ENCODE results near the gene CBLB. TPM values are rescaled to one million over a fixed set of nuclear protein-coding genes. Genes with fewer than 3 reads are reported as not detected.

Gene CBLB
- total RNA-seq, 1 donor from 2014 or later = 41.5 TPM

DNA sequence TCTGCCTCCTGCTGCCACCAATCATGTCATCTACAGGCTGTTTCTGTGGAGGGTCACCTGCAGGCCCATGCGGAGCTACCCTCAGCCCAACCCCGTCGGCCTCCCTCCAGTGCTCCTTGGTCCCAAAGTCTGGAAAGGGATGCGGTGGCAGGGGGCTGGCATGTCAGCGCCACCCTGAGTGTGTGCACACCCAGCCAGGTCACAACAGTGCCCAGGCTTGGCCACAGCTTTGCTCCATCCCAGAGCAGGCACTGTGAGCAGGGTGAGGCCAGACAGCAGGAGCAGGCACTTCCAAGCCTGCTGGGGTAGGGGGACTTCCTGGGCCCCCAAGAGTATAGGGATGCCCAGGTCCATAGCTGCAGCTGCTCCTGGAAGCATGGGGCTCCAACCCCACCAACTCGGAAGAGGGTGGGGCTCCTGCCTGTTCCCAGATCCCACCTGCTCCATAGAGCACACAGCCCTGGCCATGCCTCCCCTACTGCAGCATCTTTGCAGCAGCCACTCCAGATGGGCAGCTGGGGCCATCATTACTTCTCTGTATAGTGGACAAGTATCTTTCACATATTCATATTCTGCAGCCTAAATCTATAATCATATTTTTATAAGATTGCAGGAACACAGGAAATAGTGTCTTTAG lies 109.3 kb downstream of the CBLB start:
- Histone ChIP-seq H3K36me3 (peaks cover 6% of the 10 kb centered on the region), H3K9me3 (no peaks in the 10 kb centered on the region), H3K4me3 (no peak overlapping the region), H3K27ac (no peak overlapping the region), H3K4me1 (no peaks in the 10 kb centered on the region), H3K27me3 (no peaks in the 10 kb centered on the region)
- intact Hi-C loops (cut with DNase I) = no loop called here
- ATAC-seq (peak; percentile 38), DNase-seq (no peak)
- TF ChIP-seq, protein P1, sequence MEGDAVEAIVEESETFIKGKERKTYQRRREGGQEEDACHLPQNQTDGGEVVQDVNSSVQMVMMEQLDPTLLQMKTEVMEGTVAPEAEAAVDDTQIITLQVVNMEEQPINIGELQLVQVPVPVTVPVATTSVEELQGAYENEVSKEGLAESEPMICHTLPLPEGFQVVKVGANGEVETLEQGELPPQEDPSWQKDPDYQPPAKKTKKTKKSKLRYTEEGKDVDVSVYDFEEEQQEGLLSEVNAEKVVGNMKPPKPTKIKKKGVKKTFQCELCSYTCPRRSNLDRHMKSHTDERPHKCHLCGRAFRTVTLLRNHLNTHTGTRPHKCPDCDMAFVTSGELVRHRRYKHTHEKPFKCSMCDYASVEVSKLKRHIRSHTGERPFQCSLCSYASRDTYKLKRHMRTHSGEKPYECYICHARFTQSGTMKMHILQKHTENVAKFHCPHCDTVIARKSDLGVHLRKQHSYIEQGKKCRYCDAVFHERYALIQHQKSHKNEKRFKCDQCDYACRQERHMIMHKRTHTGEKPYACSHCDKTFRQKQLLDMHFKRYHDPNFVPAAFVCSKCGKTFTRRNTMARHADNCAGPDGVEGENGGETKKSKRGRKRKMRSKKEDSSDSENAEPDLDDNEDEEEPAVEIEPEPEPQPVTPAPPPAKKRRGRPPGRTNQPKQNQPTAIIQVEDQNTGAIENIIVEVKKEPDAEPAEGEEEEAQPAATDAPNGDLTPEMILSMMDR (IDR thresholded peaks at IDR 0.05) = no peak

DNA sequence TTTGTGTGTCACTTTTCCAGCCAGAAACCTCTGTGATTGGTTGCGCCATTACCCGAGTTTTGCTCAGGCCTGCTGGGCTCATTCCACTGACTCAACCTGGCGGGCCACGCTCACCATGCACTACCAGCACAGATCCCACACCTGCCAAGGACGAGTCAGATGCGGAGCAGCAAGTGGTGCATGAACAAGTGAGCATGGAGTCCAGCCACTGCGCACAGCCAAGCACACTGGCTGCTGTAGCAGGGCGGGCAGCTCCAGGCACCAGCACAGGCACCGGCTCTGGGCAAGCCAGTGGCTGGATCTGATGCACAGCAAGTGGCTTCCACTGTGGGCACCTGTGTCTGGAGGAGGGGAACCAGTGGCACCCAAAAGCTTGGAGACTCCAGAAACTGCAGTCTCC lies 110.4 kb downstream of the CBLB start:
- no peaks in the 10 kb centered on the region for H3K9me3 ChIP-seq
- peak; percentile 16 for ATAC-seq
- DNase-seq = no peak
- intact Hi-C loops (cut with DNase I) = no loop called here
- H3K27me3 ChIP-seq = no peaks in the 10 kb centered on the region
- H3K4me1 ChIP-seq = peaks cover 3% of the 10 kb centered on the region
- H3K27ac ChIP-seq = no peak overlapping the region
- H3K4me3 ChIP-seq = no peak overlapping the region
- peaks cover 6% of the 10 kb centered on the region for H3K36me3 ChIP-seq
- TF ChIP-seq, protein P1 (IDR thresholded peaks at IDR 0.05) = no peak

DNA sequence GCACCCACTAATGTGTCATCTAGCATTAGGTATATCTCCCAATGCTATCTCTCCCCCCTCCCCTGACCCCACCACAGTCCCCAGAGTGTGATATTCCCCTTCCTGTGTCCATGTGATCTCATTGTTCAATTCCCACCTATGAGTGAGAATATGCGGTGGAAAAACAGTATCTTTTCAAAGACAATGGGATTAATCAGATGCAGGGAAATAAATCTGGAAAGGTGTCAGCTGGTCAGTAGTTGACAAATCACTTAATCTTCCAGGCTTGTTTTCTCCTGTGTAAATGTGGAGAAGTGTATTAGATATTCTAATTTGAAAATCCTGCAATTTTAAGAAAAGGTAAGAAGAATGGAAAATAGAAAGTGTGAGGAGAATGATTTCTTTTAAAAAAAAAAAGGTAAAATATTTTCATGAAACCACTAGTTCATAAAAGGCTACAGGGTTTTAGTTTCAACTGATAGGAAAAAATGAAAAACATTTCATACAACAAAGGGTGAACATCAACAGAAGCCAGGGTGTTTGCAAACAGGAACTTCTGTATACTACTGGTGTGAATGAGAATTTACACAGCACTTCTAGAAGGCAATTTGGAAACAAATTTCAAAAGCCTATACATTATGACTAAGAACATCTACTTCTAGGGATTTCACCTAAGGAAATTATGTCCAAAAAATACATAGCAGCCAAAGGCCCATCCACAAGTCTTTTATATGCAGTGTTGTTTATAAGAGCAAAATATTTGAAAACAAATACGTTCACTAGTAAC lies 113.5 kb downstream of the CBLB start:
- DNase-seq (no peak), ATAC-seq (no peak)
- Histone ChIP-seq H3K4me1 (peaks cover 6% of the 10 kb centered on the region), H3K27me3 (no peaks in the 10 kb centered on the region), H3K9me3 (no peaks in the 10 kb centered on the region), H3K27ac (no peak overlapping the region), H3K36me3 (no peaks in the 10 kb centered on the region), H3K4me3 (no peak overlapping the region)
- intact Hi-C loops (cut with DNase I) = no loop called here
- TF ChIP-seq, protein P1 (IDR thresholded peaks at IDR 0.05) = no peak

DNA sequence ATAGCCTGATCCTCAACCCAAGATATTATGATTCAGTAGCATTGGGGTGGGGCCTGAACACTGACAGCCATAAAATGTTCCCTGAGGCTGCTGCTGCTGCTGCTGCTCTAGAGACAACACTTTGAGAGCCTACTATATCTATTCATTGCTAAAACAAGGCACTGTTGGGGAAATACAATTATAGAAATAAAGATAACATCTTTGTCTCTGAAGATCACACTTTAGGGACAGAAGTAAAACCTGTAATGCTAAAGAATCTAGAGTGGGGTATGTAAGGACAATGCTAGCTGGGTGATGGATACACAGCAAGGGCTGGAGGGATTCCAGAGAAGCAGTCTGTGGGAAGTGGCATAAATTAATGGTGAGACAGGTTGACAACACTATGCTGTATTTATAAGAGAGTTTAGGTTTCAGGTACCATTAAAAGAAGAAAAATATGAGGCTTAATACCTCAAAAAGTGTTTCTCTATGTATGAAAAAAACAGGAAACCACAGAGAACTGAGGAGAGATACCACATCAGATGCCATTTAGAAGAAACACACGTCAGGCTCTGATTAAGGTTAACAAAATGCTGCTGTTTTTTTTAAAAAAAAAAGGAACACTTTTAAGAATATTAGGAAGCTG lies 115.9 kb downstream of the CBLB start:
- Histone ChIP-seq H3K27ac (peak overlapping the region; percentile 52), H3K36me3 (no peaks in the 10 kb centered on the region), H3K9me3 (no peaks in the 10 kb centered on the region), H3K27me3 (no peaks in the 10 kb centered on the region), H3K4me3 (no peak overlapping the region), H3K4me1 (peaks cover 14% of the 10 kb centered on the region)
- ATAC-seq (no peak), DNase-seq (no peak)
- intact Hi-C loops (cut with DNase I) = no loop called here
- TF ChIP-seq, protein P1 (IDR thresholded peaks at IDR 0.05) = no peak

DNA sequence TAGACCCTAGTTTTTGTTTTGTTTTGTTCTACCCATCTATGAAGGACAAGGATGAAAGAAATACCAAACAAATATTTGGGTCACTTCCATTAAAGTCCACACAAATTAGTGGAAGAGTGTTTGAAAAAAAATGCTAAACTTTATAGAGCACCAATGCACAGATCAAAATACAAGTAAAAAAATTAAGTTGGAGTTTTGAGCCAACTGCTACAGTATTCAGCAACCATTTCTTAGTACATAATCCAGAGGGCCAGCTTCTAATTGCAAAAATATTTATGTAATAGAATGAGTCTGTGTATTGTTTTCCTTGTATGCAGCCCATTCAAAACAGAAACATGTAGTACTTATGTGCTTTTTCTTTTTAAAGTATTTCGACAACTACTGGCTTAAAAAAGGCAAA lies 121.1 kb downstream of the CBLB start:
- no peak overlapping the region for H3K27ac ChIP-seq
- H3K36me3 ChIP-seq = peaks cover 6% of the 10 kb centered on the region
- intact Hi-C loops (cut with DNase I) = no loop called here

More for the DNA sequence above, 121.1 kb downstream of the CBLB start:
- H3K4me3 ChIP-seq = no peak overlapping the region
- DNase-seq (no peak), ATAC-seq (no peak)
- peaks cover 27% of the 10 kb centered on the region for H3K4me1 ChIP-seq
- H3K9me3 ChIP-seq = no peaks in the 10 kb centered on the region
- H3K27me3 ChIP-seq = no peaks in the 10 kb centered on the region
- TF ChIP-seq, protein P1 (IDR thresholded peaks at IDR 0.05) = no peak

Data from upper lobe of right lung (tissue), 1 donor.